IMR-90 (cell line): ENCODE measurements around the gene HMG20B. TPM values are rescaled to one million over a fixed set of nuclear protein-coding genes. Genes with fewer than 3 reads are reported as not detected.

Source experiments
- ATAC-seq: fragments of 200-7000 bp; cut with Tn5 transposase; 2 replicates; pipeline ENCODE4 v1.9.1; 2020; ENCODE audit warnings: low read depth, mild to moderate bottlenecking, moderate library complexity
- BruUV-seq: library from RNA; stranded (reverse); fragments of 400-500 nt; replicated peaks from 2 replicates; lab custom pipeline; 2021; lab: Mats Ljungman, UMichigan
- CTCF ChIA-PET: fragments of 300-600 bp; formaldehyde crosslinking; extraction: SDS; loops from one replicate; lab custom pipeline; 2021; ENCODE audit warnings: antibody characterized with exemption; lab: Yijun Ruan, JAX
- POLR2A ChIA-PET: fragments of 300-600 bp; sonication (Branson Sonifier 250); formaldehyde crosslinking; loops from one replicate; lab custom pipeline; 2022; ENCODE audit warnings: antibody characterized with exemption; ENCODE audit not compliant: unreplicated experiment; lab: Charles Lee
- DNase-seq: peaks from one replicate; pipeline ENCODE4 v3.0.0; 2013
- H2AFZ ChIP-seq: replicated peaks from 2 replicates; pipeline ENCODE3; 2013; ENCODE audit warnings: low read length, mild to moderate bottlenecking; ENCODE audit not compliant: poor library complexity
- H2AK5ac ChIP-seq: 2 replicates; pipeline ENCODE4 v1.6.1; 2013; ENCODE audit warnings: low read depth, low read length, inconsistent platforms
- H2AK9ac ChIP-seq: replicated peaks from 2 replicates; pipeline ENCODE3; 2013; ENCODE audit warnings: mild to moderate bottlenecking, low read depth, low read length, moderate library complexity; ENCODE audit not compliant: poor library complexity
- H2BK120ac ChIP-seq: 2 replicates; pipeline ENCODE4 v1.6.1; 2013; ENCODE audit warnings: low read depth, low read length, inconsistent platforms
- H2BK15ac ChIP-seq: 3 replicates; pipeline ENCODE4 v1.6.1; 2013; ENCODE audit warnings: low read depth, low read length, inconsistent platforms
- H2BK20ac ChIP-seq: 2 replicates; pipeline ENCODE4 v1.6.1; 2013; ENCODE audit warnings: low read depth, mild to moderate bottlenecking, inconsistent platforms, low read length, moderate library complexity
- H2BK5ac ChIP-seq: 2 replicates; pipeline ENCODE4 v1.6.1; 2013; ENCODE audit warnings: mild to moderate bottlenecking, low read depth, low read length, inconsistent platforms; ENCODE audit not compliant: poor library complexity, severe bottlenecking
- H3K14ac ChIP-seq: replicated peaks from 2 replicates; pipeline ENCODE4 v1.6.1; 2013; ENCODE audit warnings: low read depth, low read length, inconsistent platforms
- H3K18ac ChIP-seq: 2 replicates; pipeline ENCODE4 v1.6.1; 2013; ENCODE audit warnings: low read depth, low read length, control low read depth
- H3K23ac ChIP-seq: 2 replicates; pipeline ENCODE4 v1.6.1; 2013; ENCODE audit warnings: low read depth, low read length, inconsistent platforms
- H3K27ac ChIP-seq: 2 replicates; pipeline ENCODE4 v1.5.1; 2013; ENCODE audit warnings: mild to moderate bottlenecking, control low read depth, low read length; ENCODE audit not compliant: insufficient read depth
- H3K27me3 ChIP-seq: 2 replicates; pipeline ENCODE4 v1.6.1; 2013; ENCODE audit warnings: low read length; ENCODE audit not compliant: control insufficient read depth, insufficient read depth
- H3K36me3 ChIP-seq: 2 replicates; pipeline ENCODE4 v1.6.1; 2013; ENCODE audit warnings: low read length, mixed read lengths; ENCODE audit not compliant: control insufficient read depth, insufficient read depth
- H3K4ac ChIP-seq: 2 replicates; pipeline ENCODE4 v1.6.1; 2013; ENCODE audit warnings: low read depth, low read length, inconsistent platforms
- H3K4me1 ChIP-seq: 2 replicates; pipeline ENCODE4 v1.6.1; 2013; ENCODE audit warnings: low read length, mixed read lengths; ENCODE audit not compliant: control insufficient read depth, insufficient read depth
- H3K4me2 ChIP-seq: 2 replicates; pipeline ENCODE4 v1.6.1; 2013; ENCODE audit warnings: low read depth, mild to moderate bottlenecking, control low read depth, low read length, moderate library complexity
- H3K4me3 ChIP-seq: 2 replicates; pipeline ENCODE4 v1.5.1; 2013; ENCODE audit warnings: low read depth, mild to moderate bottlenecking, control low read depth, low read length, moderate library complexity; ENCODE audit not compliant: insufficient read depth
- H3K56ac ChIP-seq: 2 replicates; pipeline ENCODE4 v1.6.1; 2013; ENCODE audit warnings: low read length, inconsistent platforms; ENCODE audit not compliant: insufficient read depth; ENCODE audit errors: extremely low read depth
- H3K79me1 ChIP-seq, 2 experiments: 2 replicates each; pipeline ENCODE4 v1.6.1; 2013; ENCODE audit warnings: low read length in 2 of 2, inconsistent platforms in 1 of 2, low read depth in 1 of 2
- H3K9ac ChIP-seq: 2 replicates; pipeline ENCODE4 v1.6.1; 2013; ENCODE audit warnings: low read depth, low read length, control low read depth
- H3K9me1 ChIP-seq: 2 replicates; pipeline ENCODE4 v1.6.1; 2013; ENCODE audit warnings: low read length, inconsistent platforms; ENCODE audit not compliant: insufficient read depth
- H3K9me3 ChIP-seq: 2 replicates; pipeline ENCODE4 v1.6.1; 2013; ENCODE audit warnings: low read length; ENCODE audit not compliant: control insufficient read depth, insufficient read depth
- H4K20me1 ChIP-seq: 2 replicates; pipeline ENCODE4 v1.6.1; 2013; ENCODE audit warnings: low read length, inconsistent platforms; ENCODE audit not compliant: insufficient read depth
- H4K5ac ChIP-seq: 2 replicates; pipeline ENCODE4 v1.6.1; 2013; ENCODE audit warnings: mild to moderate bottlenecking, low read depth, low read length, control low read depth
- H4K8ac ChIP-seq, 2 experiments: 2 replicates each; pipeline ENCODE4 v1.6.1; 2013; ENCODE audit warnings: low read depth in 2 of 2, low read length in 2 of 2, control low read depth in 1 of 2, inconsistent platforms in 1 of 2
- H4K91ac ChIP-seq: 2 replicates; pipeline ENCODE4 v1.6.1; 2013; ENCODE audit warnings: low read depth, low read length, inconsistent platforms; ENCODE audit not compliant: insufficient read depth
- BHLHE40 ChIP-seq: fragments of 150-350 bp; IDR thresholded peaks from 2 replicates; pipeline ENCODE4 v1.6.1; 2016; ENCODE audit warnings: mild to moderate bottlenecking, low read depth, low read length
- CHD1 ChIP-seq: IDR thresholded peaks from 2 replicates; pipeline ENCODE4 v1.6.1; 2012; ENCODE audit warnings: low read depth, low read length, improper control_type of control experiment
- CTCF ChIP-seq: conservative IDR thresholded peaks from 2 replicates; pipeline ENCODE4 v1.5.1; 2012; ENCODE audit warnings: mild to moderate bottlenecking, low read depth, low read length, improper control_type of control experiment
- ELK1 ChIP-seq: fragments of 150-350 bp; IDR thresholded peaks from 2 replicates; pipeline ENCODE4 v1.6.1; 2016; ENCODE audit warnings: low read depth, mild to moderate bottlenecking, low read length, moderate library complexity, borderline replicate concordance
- FOS ChIP-seq: fragments of 150-350 bp; IDR thresholded peaks from 2 replicates; pipeline ENCODE4 v1.6.1; 2016; ENCODE audit warnings: low read depth, low read length
- MAFK ChIP-seq: IDR thresholded peaks from 2 replicates; pipeline ENCODE4 v1.6.1; 2012; ENCODE audit warnings: low read depth, low read length, improper control_type of control experiment
- MAZ ChIP-seq: IDR thresholded peaks from 2 replicates; pipeline ENCODE4 v1.6.1; 2012; ENCODE audit warnings: low read depth, mild to moderate bottlenecking, low read length, improper control_type of control experiment, moderate library complexity, borderline replicate concordance
- MXI1 ChIP-seq: IDR thresholded peaks from 2 replicates; pipeline ENCODE4 v1.6.1; 2012; ENCODE audit warnings: low read depth, mild to moderate bottlenecking, low read length, moderate library complexity, borderline replicate concordance
- NFE2L2 ChIP-seq: fragments of 150-350 bp; IDR thresholded peaks from 2 replicates; pipeline ENCODE4 v1.6.1; 2016; ENCODE audit warnings: low read depth, mild to moderate bottlenecking, low read length
- POLR2A ChIP-seq: IDR thresholded peaks from 2 replicates; pipeline ENCODE4 v1.6.1; 2012; ENCODE audit warnings: mild to moderate bottlenecking, low read depth, low read length
- RAD21 ChIP-seq: IDR thresholded peaks from 2 replicates; pipeline ENCODE4 v1.6.1; 2012; ENCODE audit warnings: low read length, improper control_type of control experiment
- RCOR1 ChIP-seq: IDR thresholded peaks from 2 replicates; pipeline ENCODE4 v1.6.1; 2012; ENCODE audit warnings: mild to moderate bottlenecking, low read length, improper control_type of control experiment; ENCODE audit not compliant: insufficient replicate concordance
- RFX5 ChIP-seq: IDR thresholded peaks from 2 replicates; pipeline ENCODE4 v1.8.0; 2012; ENCODE audit warnings: low read depth, mild to moderate bottlenecking, low read length, moderate library complexity
- SMC3 ChIP-seq: fragments of 150-350 bp; IDR thresholded peaks from 2 replicates; pipeline ENCODE4 v1.6.1; 2016; ENCODE audit warnings: low read depth, mild to moderate bottlenecking, antibody characterized with exemption, low read length, moderate library complexity
- USF2 ChIP-seq: fragments of 150-350 bp; IDR thresholded peaks from 2 replicates; pipeline ENCODE4 v1.6.1; 2017; ENCODE audit warnings: mild to moderate bottlenecking, antibody characterized with exemption, low read length, low read depth
- WGBS, 2 experiments: methylation state at CpG; one replicate each; pipeline versions ENCODE4 v1.1.5 to v1.1.7; 2013; ENCODE audit warnings: missing lambda C conversion rate in 2 of 2; ENCODE audit not compliant: insufficient read length in 1 of 2; ENCODE audit errors: extremely low coverage in 2 of 2; 5-methylcytosine and 5-hydroxymethylcytosine counted together
- dilution Hi-C: fragments of 300-500 bp; cut with HindIII; formaldehyde crosslinking; loops from one replicate; pipeline ENCODE4 v1.14.3; 2018; ENCODE audit warnings: low sequenced_read_pairs; ENCODE audit not compliant: unreplicated experiment
- in situ Hi-C: fragments of 300-500 bp; cut with MboI; formaldehyde crosslinking; loops from 3 replicates; pipeline ENCODE4 v1.14.3; 2019; ENCODE audit warnings: low sequenced_read_pairs, inconsistent platforms, mixed read lengths
- intact Hi-C: fragments of 100-400 bp; cut with micrococcal nuclease; formaldehyde crosslinking; loops from 2 replicates; pipeline ENCODE4 v1.10.0; 2022
- polyA plus RNA-seq, 3 experiments: library from polyadenylated mRNA; depleted of rRNA; stranded (reverse); fragments of >200 nt; gene quantifications; 2 replicates each; pipeline ENCODE4 v1.2.3, GENCODE V29; 2012; ENCODE audit warnings: low replicate concordance in 1 of 3
- total RNA-seq: library from RNA; depleted of rRNA; stranded (reverse); fragments of >200 nt; gene quantifications from 2 replicates; pipeline ENCODE4 v1.2.3, GENCODE V29; 2012

HMG20B gene
- total and polyA plus RNA-seq, 2 of the 4 experiments (the other 2 are of a cell fraction) = 57.5 to 63.8 TPM

GRCh38 chr19:3537101-3537437 is 35.7 kb upstream of the HMG20B start:
- Histone ChIP-seq H3K9ac (no peak overlapping the region), H3K79me1 (peaks cover 9 to 31% of the 10 kb centered on the region in 2 experiments; a peak in 3 of 4 replicates), H4K8ac (no peak overlapping the region), H4K91ac (no peak overlapping the region), H2AK5ac (no peak overlapping the region), H2AFZ (no peak overlapping the region), H3K56ac (no peak overlapping the region), H4K20me1 (peaks cover 30% of the 10 kb centered on the region), H2BK20ac (no peak overlapping the region), H2BK5ac (no peak overlapping the region), H3K9me1 (no peaks in the 10 kb centered on the region), H2AK9ac (no peak overlapping the region), H3K27me3 (no peaks in the 10 kb centered on the region), H2BK15ac (no peak overlapping the region), H3K4me3 (no peak overlapping the region), H3K23ac (no peak overlapping the region), H3K9me3 (no peaks in the 10 kb centered on the region), H2BK120ac (no peak overlapping the region), H3K18ac (no peak overlapping the region), H3K4ac (no peak overlapping the region), H3K4me2 (no peak overlapping the region), H4K5ac (no peak overlapping the region), H3K4me1 (no peaks in the 10 kb centered on the region), H3K14ac (no peak overlapping the region), H3K27ac (0 out of 2 replicates have a peak overlapping the region, but pooled peaks have one; percentile 9), H3K36me3 (peaks cover 44% of the 10 kb centered on the region)
- dilution Hi-C loops (no loop called here), intact Hi-C loops (no loop called here), in situ Hi-C loops (no loop called here)
- ChIA-PET POLR2A (no interaction called here), CTCF (no interaction called here)
- BruUV-seq = no TSS peak
- TF ChIP-seq MXI1 (no peak), RAD21 (no peak), CHD1 (no peak), SMC3 (no peak), ELK1 (no peak), MAFK (no peak), FOS (no peak), MAZ (no peak), BHLHE40 (no peak), POLR2A (no peak), CTCF (no peak), USF2 (no peak), RCOR1 (no peak), RFX5 (no peak), NFE2L2 (no peak)
- 90% methylated on average over 2 of the region's 13 CpGs; no CpG with 5 or more reads in 1 of the 2 experiments for WGBS, 2 experiments
- no peak for ATAC-seq
- DNase-seq = no peak
